Gastrocnemius medialis (tissue), 4 donors: ENCODE data around the gene GSTT2. TPM values are rescaled to one million over a fixed set of nuclear protein-coding genes. Genes with fewer than 3 reads are reported as not detected.
"Not testable (repeated sequence)": the region's sequence is repeated elsewhere in the genome, so short reads cannot be mapped to it uniquely, and the experiment has no call there.

ENCODE experiments used
- ATAC-seq, 2 donors: fragments of 150-250 bp; one replicate each; pipeline ENCODE4 v1.9.1; 2016
- DNase-seq, 2 donors: peaks; one replicate each; pipeline ENCODE4 v3.0.0-alpha.2; 2019
- H3K27ac ChIP-seq, 4 donors: fragments of 200-600 bp; sonication (generic); 1 replicate in 1 of 4; 2 replicates in 3 of 4; pipeline ENCODE4 v1.5.1; 2016 to 2018; ENCODE audit warnings: mild to moderate bottlenecking in 2 of 4, moderate library complexity in 1 of 4
- H3K27me3 ChIP-seq, 3 donors: fragments of 200-600 bp; sonication (generic) in 2 of 3; 1 replicate in 1 of 3; 2 replicates in 2 of 3; pipeline versions ENCODE4 v1.5.1 to v1.6.0; 2016 to 2019; ENCODE audit warnings: mild to moderate bottlenecking in 1 of 3, moderate library complexity in 1 of 3
- H3K36me3 ChIP-seq, 2 donors: fragments of 200-600 bp; sonication (generic) in 1 of 2; one replicate each; pipeline ENCODE4 v1.5.1; 2017 to 2018
- H3K4me1 ChIP-seq, 2 donors: fragments of 200-600 bp; sonication (generic) in 1 of 2; one replicate each; pipeline ENCODE4 v1.5.1; 2016 to 2017; ENCODE audit warnings: mild to moderate bottlenecking in 2 of 2
- H3K4me3 ChIP-seq, 4 donors: fragments of 200-600 bp; sonication (generic) in 3 of 4; 1 replicate in 1 of 4; 2 replicates in 3 of 4; pipeline ENCODE4 v1.5.1; 2016 to 2019; ENCODE audit warnings: mild to moderate bottlenecking in 2 of 4
- H3K9me3 ChIP-seq, 3 donors: fragments of 200-600 bp; sonication (generic) in 2 of 3; 1 replicate in 1 of 3; 2 replicates in 2 of 3; pipeline ENCODE4 v1.5.1; 2016 to 2019
- CTCF ChIP-seq, 5 experiments: fragments of 450-650 bp in 3 of 5; fragments of 200-600 bp in 2 of 5; sonication (generic) in 2 of 5; IDR thresholded peaks in 4 of 5; conservative IDR thresholded peaks in 1 of 5; 1 replicate in 4 of 5; 2 replicates in 1 of 5; pipeline ENCODE4 v1.5.1; 2016 to 2019; ENCODE audit warnings: antibody characterized with exemption in 5 of 5, mild to moderate bottlenecking in 3 of 5, moderate library complexity in 3 of 5
- POLR2A ChIP-seq, 2 donors: fragments of 450-650 bp; IDR thresholded peaks; one replicate each; pipeline ENCODE4 v1.6.1; 2017; ENCODE audit warnings: antibody characterized with exemption in 2 of 2, mild to moderate bottlenecking in 2 of 2, moderate library complexity in 2 of 2
- in situ Hi-C, 4 donors: fragments of 200-750 bp; cut with MboI; loops; one replicate each; pipeline versions ENCODE4 v1.15.0 to v1.8.0; 2017; ENCODE audit warnings: low sequenced_read_pairs in 4 of 4
- intact Hi-C: fragments of 100-400 bp; cut with DNase I; formaldehyde crosslinking; loops from one replicate; pipeline ENCODE4 v1.15.1; 2023; ENCODE audit warnings: low total_unique reads
- total RNA-seq, 4 donors: library from RNA; depleted of rRNA; stranded (reverse); fragments of >200 nt; gene quantifications; one replicate each; pipeline versions ENCODE4 v1.1.0 to v1.2.3, GENCODE V29; 2016

Gene GSTT2
- total RNA-seq, 4 donors from 2014 or later, result 1.6 TPM; not detected in 3

GRCh38 chr22:23984430-23984829, 4.5 kb downstream of the GSTT2 start:
- Histone ChIP-seq H3K27ac (no peak overlapping the region), H3K4me1 (no peaks in the 10 kb centered on the region), H3K9me3 (no peaks in the 10 kb centered on the region), H3K36me3 (no peaks in the 10 kb centered on the region), H3K4me3 (no peak overlapping the region), H3K27me3 (no peaks in the 10 kb centered on the region)
- in situ Hi-C loops (no loop called here), intact Hi-C loops (no loop called here)
- ATAC-seq (peak in 1 of 2 donors; percentile 45), DNase-seq (no peak)
- peak in 3 of 5 experiments; percentile 42 to 69 (median 50) for TF ChIP-seq CTCF (IDR thresholded peaks at IDR 0.05 in 4 of 5, conservative IDR thresholded peaks at IDR 0.05 in 1 of 5)
- no peak for TF ChIP-seq POLR2A (IDR thresholded peaks at IDR 0.05)

GRCh38 chr22:23986089-23986488, 6.2 kb downstream of the GSTT2 start:
- H3K4me3 ChIP-seq, ATAC-seq, DNase-seq, intact Hi-C loops, in situ Hi-C loops, H3K9me3 ChIP-seq, H3K36me3 ChIP-seq, H3K4me1 ChIP-seq, H3K27ac ChIP-seq, H3K27me3 ChIP-seq: not testable (repeated sequence)

- H3K9me3 ChIP-seq, DNase-seq, H3K27me3 ChIP-seq, ATAC-seq, intact Hi-C loops, H3K4me3 ChIP-seq, H3K4me1 ChIP-seq, H3K27ac ChIP-seq, H3K36me3 ChIP-seq, in situ Hi-C loops: not testable (repeated sequence)
Observed at GRCh38 chr22:23986538-23987178, 6.7 kb downstream of the GSTT2 start.

- H3K27me3 ChIP-seq, H3K36me3 ChIP-seq, intact Hi-C loops, ATAC-seq, DNase-seq, H3K9me3 ChIP-seq, in situ Hi-C loops, H3K4me3 ChIP-seq, H3K4me1 ChIP-seq, H3K27ac ChIP-seq: not testable (repeated sequence)
Observed at GRCh38 chr22:23989583-23990244, 9.8 kb downstream of the GSTT2 start.

GRCh38 chr22:23993080-23993479, 13.1 kb downstream of the GSTT2 start:
- H3K4me1 ChIP-seq, H3K36me3 ChIP-seq, DNase-seq, ATAC-seq, in situ Hi-C loops, H3K27ac ChIP-seq, H3K9me3 ChIP-seq, H3K4me3 ChIP-seq, intact Hi-C loops, H3K27me3 ChIP-seq: not testable (repeated sequence)

- ATAC-seq, intact Hi-C loops, H3K4me1 ChIP-seq, in situ Hi-C loops, DNase-seq, H3K27ac ChIP-seq, H3K27me3 ChIP-seq, H3K9me3 ChIP-seq, H3K4me3 ChIP-seq, H3K36me3 ChIP-seq: not testable (repeated sequence)
Observed at GRCh38 chr22:23993581-23994177, 13.7 kb downstream of the GSTT2 start.

GRCh38 chr22:23997092-23997491, 17.2 kb downstream of the GSTT2 start:
- intact Hi-C loops (no loop called here), in situ Hi-C loops (no loop called here)
- no peaks in the 10 kb centered on the region for H3K4me1 ChIP-seq
- no peaks in the 10 kb centered on the region for H3K36me3 ChIP-seq
- H3K9me3 ChIP-seq, result no peaks in the 10 kb centered on the region
- no peak overlapping the region for H3K27ac ChIP-seq
- H3K27me3 ChIP-seq, result no peaks in the 10 kb centered on the region
- DNase-seq (no peak), ATAC-seq (no peak)
- no peak for TF ChIP-seq CTCF (IDR thresholded peaks at IDR 0.05 in 4 of 5, conservative IDR thresholded peaks at IDR 0.05 in 1 of 5)
- no peak for TF ChIP-seq POLR2A (IDR thresholded peaks at IDR 0.05)
- no peak overlapping the region for H3K4me3 ChIP-seq

GRCh38 chr22:23999779-24000178, 19.8 kb downstream of the GSTT2 start:
- H3K4me1 ChIP-seq, DNase-seq, H3K27ac ChIP-seq, H3K9me3 ChIP-seq, H3K27me3 ChIP-seq, H3K4me3 ChIP-seq, H3K36me3 ChIP-seq, in situ Hi-C loops, ATAC-seq: not testable (repeated sequence)
- intact Hi-C loops, result loop anchor here (5.0 kb wide), 1 partner anchor 52 kb away; no protein-coding TSS in a partner anchor
